Mesenchymal stem cell (in vitro differentiated cells and primary cell): ENCODE measurements around the gene SRPK2.

Source experiments
- DNase-seq: peaks from one replicate; pipeline ENCODE4 v3.0.0-alpha.2; 2013
- H2AFZ ChIP-seq: one replicate; pipeline ENCODE4 v1.6.1; 2013; ENCODE audit warnings: low read depth, mild to moderate bottlenecking, control low read depth, inconsistent platforms, low read length, moderate library complexity
- H2AK5ac ChIP-seq: 2 replicates; pipeline ENCODE4 v1.6.1; 2013; ENCODE audit warnings: low read length, moderate library complexity, mild to moderate bottlenecking, inconsistent platforms; ENCODE audit not compliant: severe bottlenecking
- H2BK120ac ChIP-seq: one replicate; pipeline ENCODE4 v1.6.1; 2013; ENCODE audit warnings: low read depth, mild to moderate bottlenecking, inconsistent platforms, low read length, moderate library complexity
- H2BK12ac ChIP-seq, 2 experiments: one replicate each; pipeline ENCODE4 v1.6.1; 2013; ENCODE audit warnings: inconsistent platforms in 2 of 2, low read length in 2 of 2, mild to moderate bottlenecking in 2 of 2, moderate library complexity in 2 of 2, control low read depth in 1 of 2
- H2BK15ac ChIP-seq: one replicate; pipeline ENCODE4 v1.6.1; 2013; ENCODE audit warnings: mild to moderate bottlenecking, low read depth, inconsistent platforms; ENCODE audit not compliant: poor library complexity, severe bottlenecking
- H2BK5ac ChIP-seq: 2 replicates; pipeline ENCODE4 v1.6.1; 2013; ENCODE audit warnings: low read depth, mild to moderate bottlenecking, low read length, control low read depth, inconsistent platforms; ENCODE audit not compliant: poor library complexity, severe bottlenecking
- H3K14ac ChIP-seq, 2 experiments: one replicate each; pipeline ENCODE4 v1.6.1; 2013; ENCODE audit warnings: inconsistent platforms in 2 of 2, low read length in 2 of 2, control low read depth in 1 of 2, mild to moderate bottlenecking in 1 of 2, moderate library complexity in 1 of 2
- H3K18ac ChIP-seq, 2 experiments: one replicate each; pipeline ENCODE4 v1.6.1; 2013; ENCODE audit warnings: inconsistent platforms in 2 of 2, low read length in 2 of 2, control low read depth in 1 of 2, low read depth in 1 of 2, mild to moderate bottlenecking in 1 of 2
- H3K23ac ChIP-seq, 2 experiments: one replicate each; pipeline ENCODE4 v1.6.1; 2013; ENCODE audit warnings: inconsistent platforms in 2 of 2, low read length in 2 of 2, mild to moderate bottlenecking in 2 of 2, moderate library complexity in 2 of 2, control low read depth in 1 of 2
- H3K27ac ChIP-seq: 2 replicates; pipeline ENCODE4 v1.5.1; 2013; ENCODE audit warnings: mild to moderate bottlenecking, moderate library complexity, low read length, control low read depth, inconsistent platforms; ENCODE audit not compliant: poor library complexity, severe bottlenecking
- H3K27me3 ChIP-seq, 2 experiments: 2 replicates each; pipeline versions ENCODE4 v1.6.1 to v1.7.0; 2013; ENCODE audit warnings: low read length in 2 of 2, mild to moderate bottlenecking in 2 of 2, moderate library complexity in 2 of 2, control low read depth in 1 of 2, inconsistent platforms in 1 of 2; ENCODE audit not compliant: control insufficient read depth in 1 of 2, insufficient read depth in 1 of 2
- H3K36me3 ChIP-seq, 2 experiments: 2 replicates each; pipeline versions ENCODE4 v1.6.1 to v1.7.0; 2013; ENCODE audit warnings: low read length in 2 of 2, control low read depth in 1 of 2, inconsistent platforms in 1 of 2, low read depth in 1 of 2, mild to moderate bottlenecking in 1 of 2; ENCODE audit not compliant: insufficient read depth in 2 of 2, control insufficient read depth in 1 of 2
- H3K4ac ChIP-seq, 2 experiments: one replicate each; pipeline ENCODE4 v1.6.1; 2013; ENCODE audit warnings: inconsistent platforms in 2 of 2, low read length in 2 of 2, mild to moderate bottlenecking in 2 of 2, moderate library complexity in 2 of 2, control low read depth in 1 of 2, low read depth in 1 of 2
- H3K4me1 ChIP-seq: 2 replicates; pipeline ENCODE4 v1.6.1; 2013; ENCODE audit warnings: low read depth, low read length, control low read depth; ENCODE audit not compliant: control insufficient read depth, insufficient read depth
- H3K4me2 ChIP-seq: 2 replicates; pipeline ENCODE4 v1.6.1; 2013; ENCODE audit warnings: low read length, mild to moderate bottlenecking, inconsistent platforms; ENCODE audit not compliant: poor library complexity, severe bottlenecking
- H3K4me3 ChIP-seq, 2 experiments: 2 replicates each; pipeline versions ENCODE4 v1.5.1 to v1.7.0; 2013; ENCODE audit warnings: low read length in 2 of 2, mild to moderate bottlenecking in 2 of 2, control low read depth in 1 of 2, low read depth in 1 of 2; ENCODE audit not compliant: insufficient read depth in 1 of 2
- H3K79me1 ChIP-seq: replicated peaks from 2 replicates; pipeline ENCODE4 v1.6.1; 2013; ENCODE audit warnings: mild to moderate bottlenecking, control low read depth, low read length, inconsistent platforms; ENCODE audit not compliant: poor library complexity, severe bottlenecking
- H3K9ac ChIP-seq: 2 replicates; pipeline ENCODE4 v1.7.0; 2013; ENCODE audit warnings: mild to moderate bottlenecking, low read length, moderate library complexity
- H3K9me3 ChIP-seq: 2 replicates; pipeline ENCODE4 v1.7.0; 2013; ENCODE audit warnings: mild to moderate bottlenecking, low read length; ENCODE audit not compliant: control insufficient read depth
- H4K8ac ChIP-seq: one replicate; pipeline ENCODE4 v1.6.1; 2013; ENCODE audit warnings: inconsistent platforms, mild to moderate bottlenecking, low read length, moderate library complexity
- H4K91ac ChIP-seq: one replicate; pipeline ENCODE4 v1.6.1; 2013; ENCODE audit warnings: mild to moderate bottlenecking, low read length, inconsistent platforms
- WGBS: methylation state at CpG from one replicate; pipeline ENCODE4 v1.1.7; 2013; ENCODE audit warnings: mixed read lengths; 5-methylcytosine and 5-hydroxymethylcytosine counted together

SRPK2 gene

DNA sequence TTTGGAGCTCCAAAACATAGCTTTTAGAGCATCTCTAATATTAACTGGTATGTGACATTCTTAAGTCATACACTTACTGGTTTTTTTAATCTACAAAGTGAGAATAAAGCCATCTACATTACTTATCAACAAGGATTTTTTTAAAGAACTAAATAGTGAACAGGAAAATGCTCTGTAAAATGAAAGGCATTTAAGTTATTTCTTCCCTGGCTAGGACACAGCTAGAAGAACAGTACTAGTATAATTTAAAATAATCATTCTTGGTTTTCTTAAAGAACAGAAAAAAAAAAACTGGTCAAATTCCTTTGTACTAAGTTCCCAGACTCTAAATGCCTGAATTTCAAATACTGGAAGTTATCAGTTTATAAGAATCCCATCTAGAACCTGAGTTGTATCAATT is 139.5 kb downstream of the SRPK2 start:
- no peaks in the 10 kb centered on the region for H3K9me3 ChIP-seq
- H2BK15ac ChIP-seq, result no peak overlapping the region
- H3K79me1 ChIP-seq, result peaks cover 29% of the 10 kb centered on the region
- peaks cover 11% of the 10 kb centered on the region for H3K4me1 ChIP-seq
- no peak overlapping the region for H3K14ac ChIP-seq
- H3K4ac ChIP-seq, result no peak overlapping the region
- H2BK120ac ChIP-seq, result no peak overlapping the region
- H3K18ac ChIP-seq, result no peak overlapping the region
- peaks cover 0 to 5% of the 10 kb centered on the region in 2 experiments for H3K36me3 ChIP-seq
- H2BK12ac ChIP-seq, result no peak overlapping the region
- no peak overlapping the region for H4K8ac ChIP-seq
- H2AK5ac ChIP-seq, result no peak overlapping the region
- H4K91ac ChIP-seq, result no peak overlapping the region
- H3K4me2 ChIP-seq, result no peak overlapping the region
- H3K9ac ChIP-seq, result no peak overlapping the region
- H2AFZ ChIP-seq, result no peak overlapping the region
- H3K27ac ChIP-seq, result no peak overlapping the region
- no peak overlapping the region for H3K4me3 ChIP-seq
- no peak for DNase-seq
- H2BK5ac ChIP-seq, result no peak overlapping the region
- H3K27me3 ChIP-seq, result no peaks in the 10 kb centered on the region
- H3K23ac ChIP-seq, result no peak overlapping the region

DNA sequence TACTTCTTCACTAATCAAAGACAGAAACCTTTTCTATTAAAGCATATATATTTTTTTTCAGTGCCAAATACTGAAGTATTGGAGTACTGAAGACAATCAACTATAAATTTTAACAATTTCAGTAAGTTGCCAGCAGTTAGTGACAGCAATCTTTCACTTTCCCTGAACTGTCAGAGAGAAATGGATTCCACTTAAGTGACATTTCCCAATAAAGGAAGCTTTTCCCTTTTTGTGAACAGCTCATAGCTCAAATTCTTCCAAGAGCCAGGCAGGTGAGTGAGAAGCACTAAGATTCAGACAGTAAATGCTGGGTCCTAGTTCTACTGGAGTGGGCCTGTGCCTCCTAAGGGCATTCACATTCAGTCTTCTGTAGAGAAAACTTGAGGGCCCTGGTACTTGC is 142.0 kb downstream of the SRPK2 start:
- H3K36me3 ChIP-seq, result peaks cover 0 to 5% of the 10 kb centered on the region in 2 experiments
- no peak overlapping the region for H3K14ac ChIP-seq
- H2BK5ac ChIP-seq, result no peak overlapping the region
- no peak overlapping the region for H2BK15ac ChIP-seq
- H4K8ac ChIP-seq, result no peak overlapping the region
- no peak for DNase-seq
- H3K27ac ChIP-seq, result no peak overlapping the region
- H2AFZ ChIP-seq, result no peak overlapping the region
- no peak overlapping the region for H3K4me3 ChIP-seq
- H2BK12ac ChIP-seq, result no peak overlapping the region
- H3K4me1 ChIP-seq, result peaks cover 11% of the 10 kb centered on the region
- no peak overlapping the region for H2AK5ac ChIP-seq
- no peak overlapping the region for H3K4me2 ChIP-seq
- no peak overlapping the region for H4K91ac ChIP-seq
- H3K9me3 ChIP-seq, result no peaks in the 10 kb centered on the region
- H3K27me3 ChIP-seq, result no peaks in the 10 kb centered on the region
- H3K18ac ChIP-seq, result peak overlapping the region in 1 of 2 experiments; percentile 34
- H3K4ac ChIP-seq, result no peak overlapping the region
- H3K23ac ChIP-seq, result no peak overlapping the region
- no peak overlapping the region for H2BK120ac ChIP-seq
- H3K79me1 ChIP-seq, result peaks cover 42% of the 10 kb centered on the region
- no peak overlapping the region for H3K9ac ChIP-seq

- Histone ChIP-seq H3K4me2 (no peak overlapping the region), H2BK15ac (no peak overlapping the region), H3K4me1 (peaks cover 11% of the 10 kb centered on the region), H4K8ac (no peak overlapping the region), H3K79me1 (peaks cover 43% of the 10 kb centered on the region), H3K4ac (no peak overlapping the region), H3K27ac (peak overlapping the region; percentile 25), H3K36me3 (peaks cover 0 to 5% of the 10 kb centered on the region in 2 experiments), H3K18ac (no peak overlapping the region), H3K9me3 (no peaks in the 10 kb centered on the region), H2BK120ac (no peak overlapping the region), H3K4me3 (no peak overlapping the region), H4K91ac (no peak overlapping the region), H2AFZ (no peak overlapping the region), H2BK12ac (no peak overlapping the region), H3K14ac (no peak overlapping the region), H2BK5ac (no peak overlapping the region), H3K23ac (no peak overlapping the region), H3K27me3 (no peaks in the 10 kb centered on the region), H2AK5ac (no peak overlapping the region), H3K9ac (no peak overlapping the region)
- WGBS, result 80% methylated on average over 4 of the region's 4 CpGs
- no peak for DNase-seq
These were observed 142.5 kb downstream of the SRPK2 start for GRCh38 chr7:105246256-105246655.

GRCh38 chr7:105245398-105246114 is 143.2 kb downstream of the SRPK2 start:
- H2BK5ac ChIP-seq, result no peak overlapping the region
- H3K36me3 ChIP-seq, result peaks cover 0 to 5% of the 10 kb centered on the region in 2 experiments
- H3K4me3 ChIP-seq, result no peak overlapping the region
- H4K91ac ChIP-seq, result no peak overlapping the region
- H3K4ac ChIP-seq, result no peak overlapping the region
- peaks cover 41% of the 10 kb centered on the region for H3K79me1 ChIP-seq
- peak overlapping the region; percentile 33 for H3K27ac ChIP-seq
- no peak overlapping the region for H4K8ac ChIP-seq
- no peak overlapping the region for H3K9ac ChIP-seq
- H3K27me3 ChIP-seq, result no peaks in the 10 kb centered on the region
- no peak overlapping the region for H3K18ac ChIP-seq
- no peak overlapping the region for H3K23ac ChIP-seq
- WGBS, result 75% methylated on average over 11 of the region's 12 CpGs
- H2BK15ac ChIP-seq, result no peak overlapping the region
- no peak overlapping the region for H3K14ac ChIP-seq
- no peak overlapping the region for H2AK5ac ChIP-seq
- H3K4me2 ChIP-seq, result peak overlapping the region; percentile 20
- H2BK12ac ChIP-seq, result no peak overlapping the region
- H3K9me3 ChIP-seq, result no peaks in the 10 kb centered on the region
- no peak overlapping the region for H2AFZ ChIP-seq
- DNase-seq, result no peak
- no peak overlapping the region for H2BK120ac ChIP-seq
- peaks cover 11% of the 10 kb centered on the region for H3K4me1 ChIP-seq
